Neural crest cell (in vitro differentiated cells): ENCODE results near the gene MAML3. TPM values are rescaled to one million over a fixed set of nuclear protein-coding genes. Genes with fewer than 3 reads are reported as not detected.

Experiments
- DNase-seq: peaks from one replicate; pipeline ENCODE4 v3.0.0; 2021; ENCODE audit warnings: low read depth, mixed read lengths, low spot score
- H3K27ac Mint-ChIP-seq: one replicate; pipeline ENCODE4 v1.8.0; 2021; ENCODE audit warnings: mild to moderate bottlenecking, mixed read lengths; ENCODE audit not compliant: unreplicated experiment
- H3K27me3 Mint-ChIP-seq: 2 replicates; pipeline ENCODE4 v1.8.0; 2021; ENCODE audit warnings: low read depth, mild to moderate bottlenecking, mixed read lengths
- H3K36me3 Mint-ChIP-seq: 2 replicates; pipeline ENCODE4 v1.8.0; 2021; ENCODE audit warnings: low read depth, mild to moderate bottlenecking, mixed read lengths
- H3K4me1 Mint-ChIP-seq: 2 replicates; pipeline ENCODE4 v1.8.0; 2021; ENCODE audit warnings: mixed read lengths
- H3K4me3 Mint-ChIP-seq: one replicate; pipeline ENCODE4 v1.8.0; 2021; ENCODE audit warnings: mild to moderate bottlenecking, mixed read lengths
- H3K9me3 Mint-ChIP-seq: 2 replicates; pipeline ENCODE4 v1.8.0; 2021; ENCODE audit warnings: mixed read lengths
- total RNA-seq: library from RNA; stranded (reverse); gene quantifications from 2 replicates; pipeline ENCODE4 v1.2.1, GENCODE V29; 2021
- TF ChIP-seq, protein P1 (sequence below): fragments of 200-600 bp; sonication (generic); conservative IDR thresholded peaks from 2 replicates; pipeline ENCODE4 v1.5.0; 2021; ENCODE audit warnings: antibody characterized with exemption, mild to moderate bottlenecking

The MAML3 gene
- total RNA-seq, 1 donor from 2014 or later, result 21.8 TPM

DNA sequence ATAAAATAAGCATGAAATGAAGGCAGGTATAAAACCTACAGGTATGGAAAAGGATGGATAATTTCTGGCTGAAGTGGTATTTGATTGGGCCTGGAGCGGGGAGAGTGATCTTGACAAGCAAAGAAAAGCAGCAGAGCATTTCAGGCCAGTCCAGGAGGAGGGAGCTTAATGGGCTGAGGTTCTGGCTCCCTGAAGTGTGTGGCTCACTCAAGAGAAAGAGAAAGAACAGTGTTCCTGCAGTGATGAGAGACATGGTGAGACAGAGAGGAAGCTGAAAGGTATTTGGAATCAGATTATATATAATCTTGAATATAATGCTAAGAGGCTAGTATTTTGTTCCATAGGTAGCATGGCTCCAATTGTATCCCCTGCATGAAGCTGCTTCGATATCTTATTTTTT is 334.9 kb downstream of the MAML3 start:
- peaks cover 6% of the 10 kb centered on the region for H3K9me3 Mint-ChIP-seq
- H3K4me1 Mint-ChIP-seq, result peaks cover 78% of the 10 kb centered on the region
- DNase-seq, result no peak
- peaks cover 13% of the 10 kb centered on the region for H3K36me3 Mint-ChIP-seq
- H3K27me3 Mint-ChIP-seq, result no peaks in the 10 kb centered on the region
- TF ChIP-seq, protein P1, sequence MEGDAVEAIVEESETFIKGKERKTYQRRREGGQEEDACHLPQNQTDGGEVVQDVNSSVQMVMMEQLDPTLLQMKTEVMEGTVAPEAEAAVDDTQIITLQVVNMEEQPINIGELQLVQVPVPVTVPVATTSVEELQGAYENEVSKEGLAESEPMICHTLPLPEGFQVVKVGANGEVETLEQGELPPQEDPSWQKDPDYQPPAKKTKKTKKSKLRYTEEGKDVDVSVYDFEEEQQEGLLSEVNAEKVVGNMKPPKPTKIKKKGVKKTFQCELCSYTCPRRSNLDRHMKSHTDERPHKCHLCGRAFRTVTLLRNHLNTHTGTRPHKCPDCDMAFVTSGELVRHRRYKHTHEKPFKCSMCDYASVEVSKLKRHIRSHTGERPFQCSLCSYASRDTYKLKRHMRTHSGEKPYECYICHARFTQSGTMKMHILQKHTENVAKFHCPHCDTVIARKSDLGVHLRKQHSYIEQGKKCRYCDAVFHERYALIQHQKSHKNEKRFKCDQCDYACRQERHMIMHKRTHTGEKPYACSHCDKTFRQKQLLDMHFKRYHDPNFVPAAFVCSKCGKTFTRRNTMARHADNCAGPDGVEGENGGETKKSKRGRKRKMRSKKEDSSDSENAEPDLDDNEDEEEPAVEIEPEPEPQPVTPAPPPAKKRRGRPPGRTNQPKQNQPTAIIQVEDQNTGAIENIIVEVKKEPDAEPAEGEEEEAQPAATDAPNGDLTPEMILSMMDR, result no peak
- no peak overlapping the region for H3K4me3 Mint-ChIP-seq
- H3K27ac Mint-ChIP-seq, result peak overlapping the region; percentile 2

DNA sequence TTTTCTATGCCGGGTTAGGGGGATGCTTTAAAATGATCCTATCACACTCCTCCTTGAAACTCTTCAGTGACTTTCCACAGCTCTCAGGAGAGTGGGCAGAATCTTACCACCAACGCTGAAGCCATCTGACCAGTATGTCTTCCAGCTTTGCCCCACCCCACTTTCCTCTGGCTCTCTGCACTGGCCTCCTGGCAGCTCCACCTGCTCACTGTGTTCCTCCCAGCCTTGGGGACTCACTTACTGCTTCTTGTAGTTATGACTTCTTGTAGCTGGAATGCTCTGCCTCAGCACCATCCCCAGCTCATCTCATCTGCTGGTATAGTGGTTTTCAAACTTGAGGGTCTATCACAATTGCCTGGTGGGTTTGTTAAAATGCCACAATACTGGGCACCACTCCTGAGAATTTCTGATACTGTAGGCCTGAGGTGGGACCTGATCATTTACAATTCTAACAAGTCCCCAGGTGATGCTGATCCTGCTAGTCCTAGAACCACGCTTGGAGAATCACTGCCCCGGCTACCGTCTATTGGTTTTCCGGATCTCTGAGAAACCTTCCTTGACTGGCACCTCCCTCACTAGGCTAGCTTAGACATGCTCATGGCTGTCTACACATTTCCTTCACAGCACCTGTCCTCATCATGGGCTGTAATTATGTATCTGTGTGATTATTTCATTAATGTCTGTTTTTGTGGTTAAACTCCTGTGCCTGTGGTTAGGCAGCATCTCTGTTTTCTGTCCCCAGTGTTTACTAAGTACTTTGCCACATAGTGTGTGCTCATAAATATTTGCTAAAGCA is 336.1 kb downstream of the MAML3 start:
- H3K9me3 Mint-ChIP-seq, result peaks cover 6% of the 10 kb centered on the region
- DNase-seq, result no peak
- H3K27ac Mint-ChIP-seq, result peak overlapping the region; percentile 98
- peaks cover 77% of the 10 kb centered on the region for H3K4me1 Mint-ChIP-seq
- H3K4me3 Mint-ChIP-seq, result peak overlapping the region; percentile 58
- TF ChIP-seq, protein P1, result no peak
- H3K27me3 Mint-ChIP-seq, result no peaks in the 10 kb centered on the region
- H3K36me3 Mint-ChIP-seq, result peaks cover 13% of the 10 kb centered on the region

DNA sequence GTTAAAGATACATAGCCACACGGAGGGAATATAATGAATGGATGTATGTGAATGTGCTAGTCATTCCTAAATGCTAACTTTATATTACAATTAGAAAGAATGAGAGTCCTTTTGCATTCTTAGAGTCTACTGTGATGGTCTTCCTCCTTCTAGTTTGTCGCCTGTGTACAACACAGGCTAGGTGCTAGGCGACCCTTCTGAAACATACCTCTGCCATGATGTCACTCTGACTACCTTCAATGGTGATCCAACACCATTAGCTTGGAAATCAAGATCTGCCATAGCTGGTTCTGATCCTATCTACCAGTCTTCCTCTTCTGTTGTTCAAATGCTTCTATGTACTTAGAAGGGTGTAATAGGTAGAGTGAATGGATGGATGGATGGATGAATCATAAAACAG is 337.1 kb downstream of the MAML3 start:
- Mint-ChIP-seq H3K9me3 (peaks cover 6% of the 10 kb centered on the region), H3K27me3 (no peaks in the 10 kb centered on the region), H3K36me3 (peaks cover 13% of the 10 kb centered on the region), H3K4me3 (peak overlapping the region; percentile 86), H3K27ac (peak overlapping the region; percentile 98), H3K4me1 (peaks cover 72% of the 10 kb centered on the region)
- TF ChIP-seq, protein P1, result no peak
- DNase-seq, result no peak

DNA sequence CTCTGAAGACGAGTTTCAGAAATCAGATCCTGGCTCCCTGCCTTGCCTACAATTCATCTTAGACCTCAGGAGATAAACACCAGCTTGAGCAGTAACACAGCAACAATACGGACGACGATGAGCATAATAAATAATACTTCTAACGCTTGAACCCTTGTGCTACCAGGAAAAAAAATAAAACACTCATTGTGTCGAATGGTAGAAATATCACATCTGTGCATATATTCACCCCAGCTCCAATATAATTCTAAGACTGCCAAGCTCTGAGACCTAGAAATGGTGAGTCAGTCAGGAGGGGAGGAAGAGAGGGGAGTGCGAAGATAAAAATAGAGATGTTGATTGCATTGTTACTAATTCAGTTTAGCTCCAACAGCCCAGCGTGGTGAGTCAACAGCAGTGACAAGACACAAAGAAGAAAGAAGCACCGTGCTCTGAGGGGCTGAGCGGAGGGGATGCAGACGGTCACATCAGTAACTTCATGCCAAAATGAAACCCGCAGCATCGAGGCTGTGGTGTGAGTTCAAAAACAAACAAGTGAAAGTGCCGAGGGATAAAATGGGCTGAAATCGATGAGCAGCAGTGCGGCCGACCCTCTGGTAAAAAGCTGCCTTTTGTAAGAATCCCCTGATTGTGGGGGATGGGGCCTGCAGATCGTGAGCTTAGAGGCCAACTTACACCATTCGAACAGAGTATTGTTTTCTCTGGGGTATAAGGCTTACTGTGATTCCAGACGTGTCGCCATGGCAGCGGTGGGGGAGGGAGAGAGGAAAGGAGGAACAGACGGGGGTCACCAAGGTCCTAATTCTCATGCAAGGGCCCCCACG is 338.0 kb downstream of the MAML3 start:
- Mint-ChIP-seq H3K4me3 (peak overlapping the region; percentile 86), H3K9me3 (peaks cover 8% of the 10 kb centered on the region), H3K4me1 (peaks cover 76% of the 10 kb centered on the region), H3K27ac (peak overlapping the region; percentile 98), H3K27me3 (no peaks in the 10 kb centered on the region), H3K36me3 (peaks cover 10% of the 10 kb centered on the region)
- peak; percentile 79 for DNase-seq
- TF ChIP-seq, protein P1, result no peak

DNA sequence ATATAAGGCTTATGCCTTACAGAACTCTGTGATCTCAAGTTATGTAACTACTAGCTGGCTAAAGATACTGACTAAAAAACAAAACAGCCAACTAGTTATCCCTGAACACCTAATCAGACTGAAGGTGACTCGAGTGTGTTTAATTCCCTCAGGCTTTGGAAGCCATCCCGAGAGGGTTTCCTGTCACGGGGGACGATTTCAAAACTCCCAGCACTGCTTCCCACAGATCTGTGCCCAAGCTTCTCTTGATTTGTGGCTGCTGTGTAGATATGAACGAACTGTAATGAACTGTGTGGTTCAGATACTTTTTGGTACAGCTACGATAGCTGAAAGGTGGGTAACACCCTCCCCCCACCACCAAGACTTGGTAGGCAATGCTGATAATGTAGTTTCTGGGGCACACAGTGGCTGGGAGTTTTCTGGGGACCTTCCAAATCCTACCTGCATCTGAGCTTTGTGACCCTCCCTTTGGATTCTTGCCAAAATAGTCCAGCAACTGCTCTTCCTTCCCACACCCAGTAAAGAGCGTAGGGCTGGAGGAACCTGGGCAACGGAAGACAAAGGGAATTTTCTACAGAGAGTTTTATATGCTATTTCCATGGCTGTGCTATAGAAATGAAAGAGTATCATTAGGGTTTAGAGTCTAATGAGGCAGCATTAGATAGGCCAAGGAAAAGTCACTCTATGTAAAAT is 339.5 kb downstream of the MAML3 start:
- H3K4me3 Mint-ChIP-seq, result peak overlapping the region; percentile 51
- peaks cover 80% of the 10 kb centered on the region for H3K4me1 Mint-ChIP-seq
- H3K9me3 Mint-ChIP-seq, result peaks cover 8% of the 10 kb centered on the region
- TF ChIP-seq, protein P1, result no peak
- H3K27ac Mint-ChIP-seq, result peak overlapping the region; percentile 98
- no peak for DNase-seq
- H3K27me3 Mint-ChIP-seq, result no peaks in the 10 kb centered on the region
- peaks cover 15% of the 10 kb centered on the region for H3K36me3 Mint-ChIP-seq
